NCI-H1048 (cell line): ENCODE results near the gene OPTN.
"Not testable (repeated sequence)": the region's sequence is repeated elsewhere in the genome, so short reads cannot be mapped to it uniquely, and the experiment has no call there.

ENCODE experiments used
- DNase-seq: peaks from one replicate; lab custom pipeline; 2025; lab: John Stamatoyannopoulos, UW

OPTN gene

GRCh38 chr10:13120786-13121499 is 21.0 kb downstream of the OPTN start:
- DNase-seq = no peak

DNA sequence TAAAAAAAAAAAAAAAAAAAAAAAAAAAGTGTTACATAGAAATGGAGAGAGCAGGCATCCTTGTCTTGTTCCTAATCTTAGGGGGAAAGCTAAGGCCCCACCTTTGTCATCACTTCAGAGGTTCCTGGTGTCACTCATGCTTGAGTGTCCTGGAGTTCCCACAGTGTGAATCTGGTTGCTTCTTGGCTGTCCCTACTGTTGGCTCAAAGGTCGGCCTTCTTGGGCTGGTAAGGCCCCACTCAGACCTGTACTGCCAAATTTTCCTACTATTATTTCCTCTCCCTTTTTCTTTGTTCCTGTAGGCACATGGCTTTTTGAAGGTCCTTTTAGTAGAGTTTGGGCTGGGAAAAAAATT is 21.5 kb downstream of the OPTN start:
- DNase-seq = no peak

DNA sequence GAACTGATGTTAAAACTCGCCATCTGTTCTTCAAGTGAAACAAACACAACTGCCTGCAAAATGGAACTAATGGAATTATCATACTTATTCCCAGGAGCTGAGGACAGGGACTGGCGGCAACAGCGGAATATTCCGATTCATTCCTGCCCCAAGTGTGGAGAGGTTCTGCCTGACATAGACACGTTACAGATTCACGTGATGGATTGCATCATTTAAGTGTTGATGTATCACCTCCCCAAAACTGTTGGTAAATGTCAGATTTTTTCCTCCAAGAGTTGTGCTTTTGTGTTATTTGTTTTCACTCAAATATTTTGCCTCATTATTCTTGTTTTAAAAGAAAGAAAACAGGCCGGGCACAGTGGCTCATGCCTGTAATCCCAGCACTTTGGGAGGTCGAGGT is 36.7 kb downstream of the OPTN start:
- no peak for DNase-seq

DNA sequence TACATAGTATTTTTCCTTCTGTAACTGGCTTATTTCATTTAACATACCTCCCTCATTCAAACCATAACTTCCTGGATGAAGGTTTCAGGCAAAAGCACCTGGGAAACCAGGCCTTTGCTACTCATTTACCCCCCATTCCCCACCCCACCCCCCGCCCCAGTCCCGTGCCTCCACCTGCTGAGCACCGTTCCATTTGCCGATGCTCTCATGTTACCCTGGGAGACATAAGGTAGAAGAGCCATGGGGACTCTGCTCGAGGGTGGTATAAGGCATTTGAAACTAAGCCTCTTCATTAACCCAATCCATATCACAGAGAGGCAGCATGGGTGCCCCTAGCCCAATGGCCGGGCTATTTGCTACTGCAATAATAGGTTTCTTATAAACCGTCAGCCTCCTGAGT is 39.2 kb downstream of the OPTN start:
- no peak for DNase-seq

DNA sequence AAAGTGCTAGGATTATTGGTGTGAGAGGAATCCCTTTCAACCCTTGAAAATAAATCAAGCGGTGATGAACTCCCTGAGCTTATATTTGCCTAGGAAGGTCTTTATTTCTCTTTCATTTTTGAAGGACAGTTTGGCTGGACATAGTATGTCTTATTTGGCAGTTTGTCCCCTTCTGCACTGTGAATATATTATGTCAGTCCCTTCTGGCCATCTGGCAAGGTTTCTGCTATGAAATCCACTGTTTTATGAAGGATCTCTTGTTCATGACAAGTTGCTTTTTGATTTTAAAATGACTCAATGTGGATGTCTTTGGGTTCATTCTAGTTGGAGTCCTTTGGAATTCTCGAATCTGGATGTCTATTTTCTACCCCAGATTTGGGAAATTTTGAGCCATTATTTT is 39.7 kb downstream of the OPTN start:
- DNase-seq = no peak

- no peak for DNase-seq
Observed at GRCh38 chr10:13140627-13141190, 40.7 kb downstream of the OPTN start.

DNA sequence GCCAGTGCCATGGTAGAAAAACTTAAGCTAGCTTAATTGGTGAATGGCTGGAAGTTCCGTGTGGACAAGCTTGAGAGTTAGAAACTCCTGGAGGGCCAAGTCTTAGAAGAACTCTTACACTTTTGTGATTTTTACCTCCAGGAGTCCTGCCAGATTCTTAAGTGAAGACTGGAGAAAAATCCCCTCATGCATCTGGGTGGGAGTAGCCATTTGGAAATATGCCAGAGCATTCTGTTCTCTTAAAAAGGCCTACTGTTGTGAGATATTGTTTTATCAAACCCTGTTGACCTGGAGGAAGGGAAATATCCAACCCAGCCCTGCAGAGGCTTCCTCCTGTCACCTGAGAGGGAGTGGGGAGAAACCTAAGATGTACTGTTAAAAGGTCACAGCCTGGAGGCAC is 43.8 kb downstream of the OPTN start:
- DNase-seq = no peak

- DNase-seq = no peak
Observed at GRCh38 chr10:13144814-13145213, 44.9 kb downstream of the OPTN start.

DNA sequence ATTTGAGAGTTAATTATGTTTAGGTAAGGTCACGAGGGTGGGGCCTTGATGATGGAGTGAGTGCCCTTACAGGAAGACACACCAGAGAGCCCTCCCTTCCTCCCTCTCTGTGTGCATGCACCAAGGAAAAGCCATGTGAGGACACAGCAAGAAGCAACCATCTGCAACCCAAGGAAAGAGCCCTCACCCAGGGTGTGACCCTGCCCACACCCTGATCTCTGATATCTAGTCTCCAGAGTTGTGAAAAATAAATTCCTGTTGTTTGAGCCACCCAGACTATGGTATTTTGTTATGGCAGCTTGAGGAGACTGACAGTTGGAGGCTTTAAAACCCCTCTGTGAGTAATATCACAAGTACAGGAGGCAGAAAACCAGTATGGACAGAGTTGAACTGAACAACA is 46.4 kb downstream of the OPTN start:
- DNase-seq = no peak

DNA sequence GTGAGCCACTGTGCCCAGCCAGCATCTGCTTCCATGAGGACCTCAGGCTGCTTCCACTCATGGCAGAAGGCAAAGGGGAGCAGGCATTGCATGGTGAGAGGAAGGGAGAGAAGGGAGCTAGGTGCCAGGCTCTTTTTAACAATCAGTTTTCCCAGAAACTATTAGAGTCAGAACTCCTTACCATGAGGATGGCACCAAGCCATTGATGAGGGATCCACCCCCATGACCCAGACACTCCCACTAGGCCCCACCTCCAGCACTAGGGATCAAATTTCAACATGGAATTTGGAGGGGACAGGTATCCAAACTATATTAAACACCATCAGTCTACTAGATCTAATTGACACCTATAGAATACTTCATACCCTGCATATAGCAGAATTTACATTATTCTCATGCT is 47.2 kb downstream of the OPTN start:
- DNase-seq = no peak

DNA sequence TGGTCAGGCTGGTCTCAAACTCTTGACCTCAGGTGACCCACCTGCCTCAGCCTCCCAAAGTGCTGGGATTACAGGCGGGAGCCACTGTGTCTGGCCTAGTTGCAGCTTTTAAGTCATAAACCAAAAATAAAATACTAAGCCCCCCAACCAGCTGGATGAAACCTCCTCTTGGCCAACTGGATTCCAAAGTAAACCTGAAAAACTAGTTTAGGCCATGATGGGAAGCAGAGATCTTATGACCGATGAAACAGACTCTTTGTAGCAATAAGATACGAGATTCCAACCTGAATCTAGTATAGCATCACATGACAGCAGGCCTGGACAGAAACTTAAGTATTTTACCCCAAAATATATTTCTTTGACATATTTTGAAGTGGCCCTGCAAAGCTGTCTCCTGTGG is 52.3 kb downstream of the OPTN start:
- DNase-seq = no peak

DNA sequence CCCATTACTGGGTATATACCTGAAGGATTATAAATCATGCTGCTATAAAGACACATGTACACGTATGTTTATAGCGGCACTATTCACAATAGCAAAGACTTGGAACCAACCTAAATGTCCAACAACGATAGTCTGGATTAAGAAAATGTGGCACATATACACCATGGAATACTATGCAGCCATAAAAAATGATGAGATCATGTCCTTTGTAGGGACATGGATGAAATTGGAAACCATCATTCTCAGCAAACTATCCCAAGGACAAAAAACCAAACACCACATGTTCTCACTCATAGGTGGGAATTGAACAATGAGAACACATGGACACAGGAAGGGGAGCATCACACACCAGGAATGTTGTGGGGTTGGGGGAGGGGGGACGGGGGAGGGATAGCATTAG is 55.9 kb downstream of the OPTN start:
- DNase-seq = not testable (repeated sequence)

DNA sequence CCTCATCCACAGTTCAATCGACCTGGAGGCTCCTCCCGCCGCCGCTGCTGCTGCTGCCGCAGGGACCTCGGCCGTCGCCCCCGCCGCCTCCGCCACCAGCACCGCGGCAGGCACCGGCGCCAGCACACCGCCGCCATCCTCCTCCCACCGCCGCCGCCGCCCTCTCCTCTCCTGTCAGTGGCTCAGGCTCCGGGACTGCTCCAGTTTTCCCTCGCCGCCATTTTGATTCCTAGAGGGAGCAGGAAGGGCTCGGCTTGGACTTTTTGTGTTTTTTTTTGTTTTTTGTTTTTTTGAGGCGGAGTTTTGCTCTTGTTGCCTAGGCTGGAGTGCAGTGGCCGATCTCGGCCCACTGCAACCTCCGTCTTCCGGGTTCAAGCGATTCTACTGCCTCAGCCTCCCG is 58.4 kb downstream of the OPTN start:
- no peak for DNase-seq

DNA sequence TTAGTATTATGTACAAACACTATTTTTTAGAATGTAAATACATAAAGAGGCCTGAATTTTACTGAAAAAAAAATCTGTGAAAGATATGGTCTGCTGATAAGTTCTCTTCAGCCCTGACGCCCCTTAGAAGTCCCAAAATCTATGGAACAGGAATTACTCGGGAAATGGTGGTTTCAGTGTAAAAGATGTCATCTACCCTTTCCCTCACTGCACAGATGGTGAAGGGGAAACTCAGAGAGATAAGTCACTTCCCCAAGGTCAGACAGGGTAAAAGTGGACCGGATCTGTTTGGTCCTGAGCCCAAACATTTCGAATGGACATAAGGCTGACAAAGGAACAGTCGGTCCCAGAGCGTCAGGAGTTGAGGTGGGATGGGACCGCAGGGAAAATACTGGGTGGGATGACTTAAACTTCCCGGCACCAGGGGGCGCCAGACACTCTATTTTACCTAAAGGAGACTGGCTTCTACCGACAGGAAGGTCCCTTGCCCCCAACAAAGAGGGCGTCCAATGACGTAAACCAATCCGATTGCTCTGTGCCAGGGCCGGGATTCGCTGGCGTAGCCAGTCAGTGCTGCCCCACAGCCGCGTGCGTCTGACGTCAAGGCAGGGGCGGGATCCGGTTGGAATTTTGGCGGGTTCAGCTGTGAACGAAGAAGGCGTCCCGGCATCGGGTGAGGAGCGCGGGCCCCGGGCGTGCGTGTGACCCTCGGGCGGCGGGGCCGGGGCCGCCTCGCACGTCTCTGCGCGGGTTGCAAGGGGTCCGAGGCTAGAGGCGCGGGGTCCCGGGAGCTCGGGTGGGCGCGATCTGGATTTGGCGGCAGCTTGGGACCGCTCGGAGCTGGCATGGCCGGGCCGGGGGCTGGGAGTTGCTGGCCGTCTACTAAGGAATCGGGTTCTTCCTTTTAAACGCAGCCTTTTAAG is 61.2 kb downstream of the OPTN start, which contains the start of gene MCM10:
TSS of gene MCM10 (plus strand) at position 625 of the 923 bp plus-strand sequence. CDS start 2,645 bp downstream, outside the sequence.
- peak; percentile 99 for DNase-seq

DNA sequence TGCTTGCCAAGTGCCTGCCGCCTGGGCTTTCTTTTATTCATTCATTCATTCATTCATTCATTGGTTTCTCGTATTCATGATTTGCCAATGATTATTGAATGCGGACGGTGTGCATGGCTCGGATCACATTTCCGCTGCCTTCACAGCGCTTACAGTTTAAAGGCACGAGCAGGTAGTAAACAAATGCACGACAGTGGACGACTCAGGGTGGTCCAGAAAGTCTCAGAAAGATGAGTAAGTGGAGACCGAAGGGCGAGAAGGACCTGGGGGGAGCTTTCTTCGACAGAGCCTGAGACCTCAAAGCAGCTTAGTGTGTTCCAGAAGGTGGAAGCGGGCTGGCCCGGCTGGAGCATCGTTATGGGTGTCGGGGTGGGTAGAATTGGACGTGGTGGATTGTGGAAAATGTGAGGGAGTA is 61.9 kb downstream of the OPTN start:
- DNase-seq = no peak

GRCh38 chr10:13163859-13164258 is 63.9 kb downstream of the OPTN start:
- DNase-seq = no peak

DNA sequence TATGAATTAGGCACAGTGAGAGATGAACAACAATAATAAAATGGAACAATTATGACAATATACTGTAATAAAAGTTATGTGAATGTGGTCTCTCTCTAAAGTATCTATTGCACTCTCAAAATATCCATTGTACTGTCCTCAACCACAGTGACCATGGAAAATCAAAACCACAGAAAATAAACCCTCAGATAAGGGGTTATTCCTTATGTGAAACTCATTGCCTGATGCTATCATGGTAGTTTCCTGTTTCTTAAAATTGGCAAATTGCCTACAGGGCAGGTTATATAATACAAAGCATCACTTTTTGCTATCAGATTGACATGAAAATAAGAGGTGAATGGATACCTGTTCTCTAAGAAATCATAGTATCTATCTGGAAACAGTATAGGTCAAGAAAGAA is 65.2 kb downstream of the OPTN start:
- no peak for DNase-seq

DNA sequence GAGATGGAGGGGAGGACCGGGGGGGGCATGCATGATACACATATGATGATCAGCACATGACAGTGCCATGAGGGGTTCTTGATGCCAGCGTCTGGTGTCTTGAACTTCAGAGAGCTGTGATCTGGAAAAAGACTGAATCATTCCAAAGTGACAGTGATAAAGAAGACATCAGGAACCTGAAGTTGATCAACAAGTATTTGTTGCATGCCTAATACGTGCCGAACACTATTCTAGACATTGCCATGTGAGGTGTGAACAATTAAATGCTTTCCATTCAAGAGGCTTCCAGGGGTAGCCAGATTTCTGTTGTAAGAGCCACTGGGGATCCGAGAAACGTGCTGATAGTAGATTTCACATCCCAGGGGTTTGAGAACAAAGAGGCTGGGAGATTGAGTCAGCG is 67.6 kb downstream of the OPTN start:
- DNase-seq = no peak

GRCh38 chr10:13168781-13169180 is 68.8 kb downstream of the OPTN start:
- no peak for DNase-seq

DNA sequence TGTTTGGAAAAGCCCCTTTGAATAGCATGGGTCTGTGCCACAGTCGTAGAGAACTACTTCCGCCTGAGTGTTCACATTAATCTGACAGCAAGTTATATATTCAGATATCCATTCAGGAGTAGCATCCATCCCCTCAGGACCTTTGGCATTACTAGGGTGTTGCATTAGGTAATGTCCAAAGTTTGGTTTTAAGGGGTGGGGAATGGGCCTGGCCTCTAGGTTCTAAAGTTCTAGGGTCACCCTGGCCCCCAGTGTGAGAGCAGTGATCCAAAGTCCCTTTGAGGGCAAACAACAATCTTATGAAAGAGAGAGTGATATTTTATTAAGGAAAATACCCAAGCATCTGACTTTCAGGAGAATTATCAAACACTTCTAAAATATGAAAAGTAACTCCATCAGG is 73.7 kb downstream of the OPTN start:
- no peak for DNase-seq

- DNase-seq = no peak
Observed at GRCh38 chr10:13180788-13181187, 80.8 kb downstream of the OPTN start.

DNA sequence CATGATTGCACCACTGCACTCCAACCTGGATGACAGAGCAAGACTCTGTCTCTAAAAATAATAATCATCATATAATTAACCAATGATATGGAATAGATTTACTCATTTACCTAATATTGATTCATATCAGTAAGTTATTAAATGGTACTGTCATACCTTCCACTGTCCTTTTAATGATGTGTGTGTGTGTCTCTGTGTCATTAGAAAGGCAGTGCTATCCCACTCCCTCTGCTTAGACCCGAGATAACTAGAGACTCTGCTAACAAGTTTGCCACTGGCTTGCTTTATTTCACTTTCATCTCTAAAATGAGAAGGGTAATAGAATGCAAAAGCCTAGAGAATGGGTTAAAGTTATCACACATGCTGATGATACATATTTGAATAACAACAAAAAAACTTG is 82.5 kb downstream of the OPTN start:
- no peak for DNase-seq

DNA sequence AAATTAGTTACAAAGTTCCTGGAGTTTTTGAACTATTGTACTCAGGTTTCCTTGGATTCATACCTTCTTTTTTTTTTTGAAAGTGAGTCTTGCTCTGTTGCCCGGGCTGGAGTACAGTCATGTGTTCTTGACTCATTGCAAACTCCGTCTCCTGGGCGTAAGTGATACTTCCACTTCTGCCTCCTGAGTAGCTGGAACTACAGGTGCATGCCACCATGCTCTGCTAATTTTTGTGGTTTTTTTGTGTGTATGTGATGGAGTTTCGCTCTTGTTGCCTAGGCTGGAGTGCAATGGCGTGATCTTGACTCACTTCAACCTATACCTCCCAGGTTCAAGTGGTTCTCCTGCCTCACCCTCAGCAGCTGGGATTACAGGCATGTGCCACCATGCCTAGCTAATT is 83.7 kb downstream of the OPTN start:
- DNase-seq = no peak
